Trophoblast cell (in vitro differentiated cells and primary cell): ENCODE measurements around the gene GPR89A.

Experiments
- DNase-seq, 2 donors: peaks; one replicate each; pipeline ENCODE4 v3.0.0-alpha.2; 2016
- H2AFZ ChIP-seq: 2 replicates; pipeline ENCODE4 v1.6.1; 2013; ENCODE audit warnings: low read length, moderate library complexity, mild to moderate bottlenecking; ENCODE audit not compliant: insufficient read depth, poor library complexity
- H2AK5ac ChIP-seq: 2 replicates; pipeline ENCODE4 v1.6.1; 2013; ENCODE audit warnings: mild to moderate bottlenecking, low read length
- H2BK120ac ChIP-seq: 2 replicates; pipeline ENCODE4 v1.6.1; 2013; ENCODE audit warnings: low read length, mild to moderate bottlenecking, moderate library complexity; ENCODE audit not compliant: insufficient read depth, poor library complexity
- H2BK12ac ChIP-seq: 2 replicates; pipeline ENCODE4 v1.6.1; 2013; ENCODE audit warnings: mild to moderate bottlenecking, low read length, moderate library complexity
- H2BK5ac ChIP-seq: 2 replicates; pipeline ENCODE4 v1.6.1; 2013; ENCODE audit warnings: low read length, low read depth, moderate library complexity, mild to moderate bottlenecking; ENCODE audit not compliant: poor library complexity
- H3K14ac ChIP-seq: 2 replicates; pipeline ENCODE4 v1.6.1; 2013; ENCODE audit warnings: mild to moderate bottlenecking, low read length
- H3K18ac ChIP-seq: 2 replicates; pipeline ENCODE4 v1.6.1; 2013; ENCODE audit warnings: mild to moderate bottlenecking, low read length
- H3K23ac ChIP-seq: 2 replicates; pipeline ENCODE4 v1.6.1; 2013; ENCODE audit warnings: low read length
- H3K27ac ChIP-seq: 2 replicates; pipeline ENCODE4 v1.5.1; 2013; ENCODE audit warnings: low read depth, mild to moderate bottlenecking, inconsistent platforms, low read length, moderate library complexity
- H3K27me3 ChIP-seq: 2 replicates; pipeline ENCODE4 v1.6.1; 2013; ENCODE audit warnings: inconsistent platforms, mild to moderate bottlenecking, low read length, moderate library complexity; ENCODE audit not compliant: insufficient read depth
- H3K36me3 ChIP-seq, 2 experiments: 1 replicate in 1 of 2; 2 replicates in 1 of 2; pipeline ENCODE4 v1.6.1; 2013; ENCODE audit warnings: low read length in 2 of 2, mild to moderate bottlenecking in 2 of 2, moderate library complexity in 1 of 2; ENCODE audit not compliant: insufficient read depth in 2 of 2, control insufficient read depth in 1 of 2
- H3K4ac ChIP-seq: 2 replicates; pipeline ENCODE4 v1.6.1; 2013; ENCODE audit warnings: low read depth, mild to moderate bottlenecking, low read length, moderate library complexity
- H3K4me1 ChIP-seq, 2 experiments: 1 replicate in 1 of 2; 2 replicates in 1 of 2; pipeline ENCODE4 v1.6.1; 2013; ENCODE audit warnings: low read length in 2 of 2, mild to moderate bottlenecking in 2 of 2, moderate library complexity in 1 of 2; ENCODE audit not compliant: insufficient read depth in 2 of 2, control insufficient read depth in 1 of 2
- H3K4me2 ChIP-seq: 2 replicates; pipeline ENCODE4 v1.6.1; 2013; ENCODE audit warnings: inconsistent platforms, mild to moderate bottlenecking, low read length, moderate library complexity
- H3K4me3 ChIP-seq: 2 replicates; pipeline ENCODE4 v1.5.1; 2013; ENCODE audit warnings: mild to moderate bottlenecking, low read depth, low read length, inconsistent platforms
- H3K79me1 ChIP-seq: one replicate; pipeline ENCODE4 v1.6.1; 2013; ENCODE audit warnings: low read length
- H3K79me2 ChIP-seq: 2 replicates; pipeline ENCODE4 v1.6.1; 2013; ENCODE audit warnings: low read length, mild to moderate bottlenecking; ENCODE audit not compliant: control insufficient read depth, insufficient read depth, poor library complexity
- H3K9ac ChIP-seq: 2 replicates; pipeline ENCODE4 v1.6.1; 2013; ENCODE audit warnings: mild to moderate bottlenecking, low read length
- H3K9me3 ChIP-seq: 2 replicates; pipeline ENCODE4 v1.6.1; 2013; ENCODE audit warnings: low read depth, mild to moderate bottlenecking, control low read depth, inconsistent platforms, low read length; ENCODE audit not compliant: insufficient read depth
- H4K12ac ChIP-seq: 2 replicates; pipeline ENCODE4 v1.6.1; 2013; ENCODE audit warnings: low read depth, mild to moderate bottlenecking, low read length, moderate library complexity
- H4K8ac ChIP-seq: 2 replicates; pipeline ENCODE4 v1.6.1; 2013; ENCODE audit warnings: low read depth, mild to moderate bottlenecking, low read length, moderate library complexity
- H4K91ac ChIP-seq: one replicate; pipeline ENCODE4 v1.6.1; 2013; ENCODE audit warnings: low read depth, mild to moderate bottlenecking, low read length, moderate library complexity
- WGBS: extraction: QIAGEN DNeasy Blood & Tissue Kit; methylation state at CpG from one replicate; pipeline ENCODE4 v1.1.7; 2013; ENCODE audit warnings: missing lambda C conversion rate; ENCODE audit not compliant: insufficient read length, insufficient coverage; ENCODE audit errors: extremely low coverage; 5-methylcytosine and 5-hydroxymethylcytosine counted together

The GPR89A gene

GRCh38 chr1:145705622-145706021 lies 97.8 kb downstream of the GPR89A start:
- Histone ChIP-seq H3K18ac (no peak overlapping the region), H3K14ac (no peak overlapping the region), H3K27me3 (no peaks in the 10 kb centered on the region), H3K9ac (no peak overlapping the region), H4K12ac (no peak overlapping the region), H2BK120ac (peak overlapping the region; percentile 82), H3K9me3 (no peaks in the 10 kb centered on the region), H3K79me1 (peaks cover 35% of the 10 kb centered on the region), H2AFZ (no peak overlapping the region), H3K23ac (no peak overlapping the region), H3K79me2 (peaks cover 9% of the 10 kb centered on the region), H3K4me2 (peak overlapping the region; percentile 21), H3K4ac (peak overlapping the region; percentile 27), H4K8ac (peak overlapping the region; percentile 45), H3K36me3 (no peaks in the 10 kb centered on the region), H3K27ac (peak overlapping the region; percentile 95), H2BK5ac (peak overlapping the region; percentile 70), H4K91ac (peak overlapping the region; percentile 85), H3K4me1 (peaks cover 20 to 30% of the 10 kb centered on the region in 2 experiments), H3K4me3 (no peak overlapping the region), H2AK5ac (no peak overlapping the region), H2BK12ac (peak overlapping the region; percentile 63)
- WGBS = no CpG with 5 or more reads among the region's 7 CpGs
- no peak for DNase-seq

GRCh38 chr1:145706086-145706664 lies 98.4 kb downstream of the GPR89A start:
- Histone ChIP-seq H3K18ac (no peak overlapping the region), H3K79me2 (peaks cover 9% of the 10 kb centered on the region), H2AK5ac (no peak overlapping the region), H3K9ac (no peak overlapping the region), H3K27me3 (no peaks in the 10 kb centered on the region), H3K27ac (peak overlapping the region; percentile 95), H2BK120ac (no peak overlapping the region), H2BK5ac (peak overlapping the region; percentile 70), H3K79me1 (peaks cover 36% of the 10 kb centered on the region), H3K4ac (no peak overlapping the region), H4K91ac (peak overlapping the region; percentile 85), H4K12ac (no peak overlapping the region), H3K23ac (no peak overlapping the region), H3K4me2 (peak overlapping the region; percentile 21), H3K36me3 (no peaks in the 10 kb centered on the region), H3K4me3 (no peak overlapping the region), H3K4me1 (peaks cover 20 to 30% of the 10 kb centered on the region in 2 experiments), H2BK12ac (no peak overlapping the region), H3K14ac (no peak overlapping the region), H4K8ac (no peak overlapping the region), H3K9me3 (no peaks in the 10 kb centered on the region), H2AFZ (no peak overlapping the region)
- peak; percentile 98 to 99 for DNase-seq
- no CpG with 5 or more reads among the region's 2 CpGs for WGBS

DNA sequence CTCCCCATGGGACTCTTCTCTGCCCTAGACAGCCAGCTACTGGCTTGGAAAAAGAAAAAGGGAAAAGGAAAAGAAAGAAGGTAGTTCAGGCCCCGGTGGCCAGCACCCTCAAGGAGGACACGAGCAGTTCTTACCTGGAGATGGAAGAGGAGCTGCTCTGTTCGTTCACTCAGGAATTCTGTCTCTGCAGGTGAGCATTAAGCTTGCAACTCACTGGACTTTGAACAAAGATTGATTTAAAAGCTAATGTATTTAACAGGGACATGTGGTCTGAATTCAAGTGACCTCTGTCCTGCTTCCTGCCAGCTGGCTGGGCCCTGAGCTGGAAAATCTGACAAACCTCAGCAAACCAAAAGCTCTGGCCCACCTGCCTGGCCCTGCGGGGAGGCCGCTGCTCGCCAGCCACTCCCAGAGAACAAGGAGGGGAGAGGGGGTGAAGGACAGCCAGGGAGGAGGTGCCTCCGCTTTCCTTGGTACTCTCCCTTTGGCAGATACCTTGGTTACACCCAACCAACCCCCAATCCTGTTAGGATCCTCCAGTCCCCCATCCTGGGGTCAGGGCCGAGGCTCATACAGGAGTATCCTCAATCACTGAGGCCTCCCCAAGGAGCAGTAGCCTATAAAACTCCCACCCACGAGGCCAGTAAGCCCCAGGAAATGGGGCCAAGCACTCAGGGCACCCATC lies 99.5 kb downstream of the GPR89A start, which contains the start of gene PDZK1:
TSS of gene PDZK1 (minus strand) at position 186 of the 685 bp plus-strand sequence. CDS start 19,347 bp downstream, outside the sequence.
- no peak within 1 kb of the TSS for H3K23ac ChIP-seq
- H4K8ac ChIP-seq = peak within 1 kb of the TSS; percentile 84
- peak within 1 kb of the TSS; percentile 95 for H2BK5ac ChIP-seq
- peaks cover 9% of the 10 kb centered on the region for H3K79me2 ChIP-seq
- H4K91ac ChIP-seq = peak within 1 kb of the TSS; percentile 98
- peak within 1 kb of the TSS; percentile 86 for H3K14ac ChIP-seq
- no peak within 1 kb of the TSS for H3K9ac ChIP-seq
- H3K36me3 ChIP-seq = no peaks in the 10 kb centered on the region
- peak within 1 kb of the TSS; percentile 38 for H2AFZ ChIP-seq
- H3K27ac ChIP-seq = peak within 1 kb of the TSS; percentile 95
- H2AK5ac ChIP-seq = peak within 1 kb of the TSS; percentile 88
- WGBS = no CpG with 5 or more reads among the region's 9 CpGs
- H3K9me3 ChIP-seq = no peaks in the 10 kb centered on the region
- no peaks in the 10 kb centered on the region for H3K27me3 ChIP-seq
- H2BK12ac ChIP-seq = peak within 1 kb of the TSS; percentile 87
- H3K4me3 ChIP-seq = no peak within 1 kb of the TSS
- peak within 1 kb of the TSS; percentile 19 for H4K12ac ChIP-seq
- peak within 1 kb of the TSS; percentile 74 for H3K18ac ChIP-seq
- H2BK120ac ChIP-seq = peak within 1 kb of the TSS; percentile 96
- DNase-seq = peak in 1 of 2 donors; percentile 35
- H3K4me1 ChIP-seq = peaks cover 27 to 32% of the 10 kb centered on the region in 2 experiments
- H3K4ac ChIP-seq = peak within 1 kb of the TSS; percentile 87
- peaks cover 40% of the 10 kb centered on the region for H3K79me1 ChIP-seq
- H3K4me2 ChIP-seq = peak within 1 kb of the TSS; percentile 21

DNA sequence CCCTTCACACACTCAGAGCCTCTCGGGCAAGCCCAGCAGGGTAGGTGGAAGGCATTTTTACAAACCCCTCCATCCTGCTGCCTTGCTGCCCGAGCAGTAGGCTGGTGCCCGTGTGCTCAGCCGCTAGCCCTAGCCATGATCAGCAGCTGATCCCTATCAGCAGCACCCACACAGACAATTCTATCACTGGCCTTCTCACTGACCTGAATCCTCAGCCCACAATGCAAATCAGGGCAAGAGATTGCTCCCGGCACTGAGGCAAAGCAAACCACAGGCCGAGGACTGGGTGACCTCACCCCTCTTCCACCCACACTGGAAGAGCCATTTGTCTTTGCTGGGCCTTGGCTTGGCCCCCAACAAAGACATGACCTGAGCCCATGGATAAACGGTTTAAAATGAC lies 100.3 kb downstream of the GPR89A start:
- Histone ChIP-seq H2BK12ac (peak overlapping the region; percentile 87), H3K4me3 (no peak overlapping the region), H3K4ac (no peak overlapping the region), H3K9ac (no peak overlapping the region), H3K14ac (peak overlapping the region; percentile 86), H3K36me3 (no peaks in the 10 kb centered on the region), H2BK120ac (peak overlapping the region; percentile 96), H4K8ac (peak overlapping the region; percentile 78), H3K4me1 (peaks cover 27 to 32% of the 10 kb centered on the region in 2 experiments), H2AK5ac (peak overlapping the region; percentile 54), H3K9me3 (no peaks in the 10 kb centered on the region), H4K12ac (no peak overlapping the region), H3K27me3 (no peaks in the 10 kb centered on the region), H2AFZ (peak overlapping the region; percentile 38), H3K79me2 (peaks cover 9% of the 10 kb centered on the region), H3K18ac (peak overlapping the region; percentile 74), H4K91ac (peak overlapping the region; percentile 98), H3K79me1 (peaks cover 41% of the 10 kb centered on the region), H3K23ac (no peak overlapping the region), H3K4me2 (no peak overlapping the region), H2BK5ac (peak overlapping the region; percentile 95), H3K27ac (peak overlapping the region; percentile 95)
- no CpG with 5 or more reads among the region's 7 CpGs for WGBS
- peak; percentile 31 to 34 for DNase-seq
